RWPE2 (cell line): ENCODE results near the gene IRX1.

Experiments used
- ATAC-seq: fragments of 200-7000 bp; cut with Tn5 transposase; 3 replicates; pipeline ENCODE4 v1.9.1; 2021; ENCODE audit warnings: low read depth
- DNase-seq: peaks from one replicate; pipeline ENCODE4 v3.0.0-alpha.2; 2020; ENCODE audit warnings: low spot score
- H3K27ac ChIP-seq: fragments of 450-650 bp; 2 replicates; pipeline ENCODE4 v1.5.1; 2017; ENCODE audit warnings: mild to moderate bottlenecking; ENCODE audit not compliant: poor library complexity, severe bottlenecking
- H3K27me3 ChIP-seq: fragments of 250-450 bp; sonication (Bioruptor Pico); 2 replicates; pipeline ENCODE4 v1.5.1; 2021; ENCODE audit warnings: mild to moderate bottlenecking, moderate library complexity; ENCODE audit not compliant: insufficient read depth, poor library complexity, severe bottlenecking
- H3K36me3 ChIP-seq: fragments of 250-450 bp; sonication (Bioruptor Pico); 2 replicates; pipeline ENCODE4 v1.5.1; 2020; ENCODE audit warnings: low read depth, mild to moderate bottlenecking, moderate library complexity
- H3K4me1 ChIP-seq: fragments of 250-450 bp; sonication (Bioruptor Pico); 2 replicates; pipeline ENCODE4 v1.5.1; 2021; ENCODE audit warnings: mild to moderate bottlenecking, moderate library complexity; ENCODE audit not compliant: insufficient read depth, poor library complexity, severe bottlenecking
- H3K4me3 ChIP-seq: fragments of 250-450 bp; sonication (Bioruptor Pico); 2 replicates; pipeline ENCODE4 v1.5.1; 2021; ENCODE audit warnings: mild to moderate bottlenecking, moderate library complexity; ENCODE audit not compliant: severe bottlenecking
- H3K9me3 ChIP-seq: fragments of 250-450 bp; sonication (Bioruptor Pico); 2 replicates; pipeline ENCODE4 v1.5.1; 2021; ENCODE audit warnings: mild to moderate bottlenecking, moderate library complexity; ENCODE audit not compliant: severe bottlenecking
- CTCF ChIP-seq: fragments of 450-650 bp; IDR thresholded peaks from one replicate; pipeline ENCODE4 v1.5.1; 2017; ENCODE audit warnings: mild to moderate bottlenecking, moderate library complexity; ENCODE audit not compliant: poor library complexity, severe bottlenecking

The IRX1 gene

GRCh38 chr5:3593771-3594509 is 1.7 kb upstream of the IRX1 start:
- no peak for DNase-seq
- TF ChIP-seq CTCF = no peak
- Histone ChIP-seq H3K4me1 (no peaks in the 10 kb centered on the region), H3K4me3 (peak overlapping the region; percentile 32), H3K27me3 (peaks cover 62% of the 10 kb centered on the region), H3K36me3 (no peaks in the 10 kb centered on the region), H3K27ac (no peak overlapping the region), H3K9me3 (no peaks in the 10 kb centered on the region)
- ATAC-seq = no peak

GRCh38 chr5:3594510-3595005 is 1.1 kb upstream of the IRX1 start:
- Histone ChIP-seq H3K27ac (no peak overlapping the region), H3K4me1 (no peaks in the 10 kb centered on the region), H3K36me3 (no peaks in the 10 kb centered on the region), H3K9me3 (no peaks in the 10 kb centered on the region), H3K27me3 (peaks cover 60% of the 10 kb centered on the region), H3K4me3 (peak overlapping the region; percentile 32)
- DNase-seq (peak; percentile 68), ATAC-seq (peak; percentile 44)
- peak; percentile 36 for TF ChIP-seq CTCF

GRCh38 chr5:3596261-3596825 is 711 bp downstream of the IRX1 start:
- peak; percentile 63 for DNase-seq
- ATAC-seq = no peak
- H3K4me1 ChIP-seq = no peaks in the 10 kb centered on the region

GRCh38 chr5:3596857-3597166 is 1.2 kb downstream of the IRX1 start:
- Histone ChIP-seq H3K4me3 (peak overlapping the region; percentile 32), H3K27ac (no peak overlapping the region), H3K36me3 (no peaks in the 10 kb centered on the region), H3K4me1 (no peaks in the 10 kb centered on the region), H3K27me3 (peaks cover 58% of the 10 kb centered on the region), H3K9me3 (no peaks in the 10 kb centered on the region)
- TF ChIP-seq CTCF = no peak
- DNase-seq = no peak
- ATAC-seq = no peak

More at GRCh38 chr5:3596261-3596825, 711 bp downstream of the IRX1 start:
- Histone ChIP-seq H3K36me3 (no peaks in the 10 kb centered on the region), H3K27me3 (peaks cover 58% of the 10 kb centered on the region), H3K27ac (no peak overlapping the region), H3K4me3 (peak overlapping the region; percentile 32), H3K9me3 (no peaks in the 10 kb centered on the region)
- no peak for TF ChIP-seq CTCF
